Measurements from ENCODE around the gene RPAP3.
"Not testable (repeated sequence)": the region's sequence is repeated elsewhere in the genome, so short reads cannot be mapped to it uniquely, and the experiment has no call there.

Gene RPAP3

GRCh38 chr12:47686645-47687240 is 19.1 kb downstream of the RPAP3 start:
- Histone ChIP-seq H3K27ac (no peak overlapping the region), H3K79me2 (ENCODE audit: insufficient read depth, low read depth) (no peaks in the 10 kb centered on the region), H3K4me2 (no peak overlapping the region), H3K9ac (no peak overlapping the region), H4K20me1 (ENCODE audit: insufficient read depth) (peaks cover 5% of the 10 kb centered on the region; the same call in 1 of the 2 replicates), H3K4me1 (ENCODE audit: low read depth, poor library complexity, severe bottlenecking) (no peaks in the 10 kb centered on the region), H2AFZ (ENCODE audit: low read depth) (no peak overlapping the region), H3K36me3 (ENCODE audit: insufficient read depth) (peaks cover 4% of the 10 kb centered on the region; the same call in 1 of the 2 replicates), H3K27me3 (ENCODE audit: insufficient read depth, low read depth) (no peaks in the 10 kb centered on the region), H3K4me3 (IDR thresholded peaks at IDR 0.05; ENCODE audit: insufficient read depth, low read depth, low read length) (no peak overlapping the region)
- TF ChIP-seq CTCF (conservative IDR thresholded peaks at IDR 0.05; ENCODE audit: low read depth, low read length): peak; percentile 64; the same call in 1 of the 2 replicates

GRCh38 chr12:47679785-47680184 is 26.0 kb downstream of the RPAP3 start:
- H4K20me1 ChIP-seq (ENCODE audit: insufficient read depth): no peaks in the 10 kb centered on the region
- H3K79me2 ChIP-seq (ENCODE audit: insufficient read depth, low read depth): no peaks in the 10 kb centered on the region
- peaks cover 4% of the 10 kb centered on the region for H3K4me1 ChIP-seq (ENCODE audit: low read depth, poor library complexity, severe bottlenecking)
- H3K4me2 ChIP-seq: no peak overlapping the region
- no peaks in the 10 kb centered on the region for H3K27me3 ChIP-seq (ENCODE audit: insufficient read depth, low read depth)
- H2AFZ ChIP-seq (ENCODE audit: low read depth): no peak overlapping the region
- no peak overlapping the region for H3K27ac ChIP-seq
- no peaks in the 10 kb centered on the region; the same call in none of the 2 replicates for H3K36me3 ChIP-seq (ENCODE audit: insufficient read depth)
- no peak overlapping the region for H3K4me3 ChIP-seq (IDR thresholded peaks at IDR 0.05; ENCODE audit: insufficient read depth, low read depth, low read length)
- H3K9ac ChIP-seq: no peak overlapping the region
- no peak for TF ChIP-seq CTCF (conservative IDR thresholded peaks at IDR 0.05; ENCODE audit: low read depth, low read length)

- no peak overlapping the region for H3K27ac ChIP-seq
- H4K20me1 ChIP-seq (ENCODE audit: insufficient read depth): no peaks in the 10 kb centered on the region
- H3K4me3 ChIP-seq (IDR thresholded peaks at IDR 0.05; ENCODE audit: insufficient read depth, low read depth, low read length): no peak overlapping the region
- H2AFZ ChIP-seq (ENCODE audit: low read depth): no peak overlapping the region
- H3K27me3 ChIP-seq (ENCODE audit: insufficient read depth, low read depth): no peaks in the 10 kb centered on the region
- peaks cover 13% of the 10 kb centered on the region for H3K4me1 ChIP-seq (ENCODE audit: low read depth, poor library complexity, severe bottlenecking)
- H3K79me2 ChIP-seq (ENCODE audit: insufficient read depth, low read depth): no peaks in the 10 kb centered on the region
- TF ChIP-seq CTCF (conservative IDR thresholded peaks at IDR 0.05; ENCODE audit: low read depth, low read length): no peak
- H3K4me2 ChIP-seq: no peak overlapping the region
- no peak overlapping the region for H3K9ac ChIP-seq
- peaks cover 6% of the 10 kb centered on the region for H3K36me3 ChIP-seq (ENCODE audit: insufficient read depth)
These were observed 33.8 kb downstream of the RPAP3 start for GRCh38 chr12:47672068-47672467.

GRCh38 chr12:47667935-47668334 is 37.9 kb downstream of the RPAP3 start:
- not testable (repeated sequence) for H3K79me2 ChIP-seq (ENCODE audit: insufficient read depth, low read depth); H3K27ac ChIP-seq; H3K36me3 ChIP-seq (ENCODE audit: insufficient read depth); H3K4me2 ChIP-seq; H3K27me3 ChIP-seq (ENCODE audit: insufficient read depth, low read depth); H3K4me3 ChIP-seq (IDR thresholded peaks at IDR 0.05; ENCODE audit: insufficient read depth, low read depth, low read length); H3K9ac ChIP-seq; H3K4me1 ChIP-seq (ENCODE audit: low read depth, poor library complexity, severe bottlenecking); H4K20me1 ChIP-seq (ENCODE audit: insufficient read depth); H2AFZ ChIP-seq (ENCODE audit: low read depth)

- H3K4me2 ChIP-seq: no peak overlapping the region
- H3K4me1 ChIP-seq (ENCODE audit: low read depth, poor library complexity, severe bottlenecking): peaks cover 13% of the 10 kb centered on the region
- H4K20me1 ChIP-seq (ENCODE audit: insufficient read depth): no peaks in the 10 kb centered on the region
- no peak overlapping the region; the same call in 1 of the 2 replicates for H3K27ac ChIP-seq
- no peaks in the 10 kb centered on the region for H3K27me3 ChIP-seq (ENCODE audit: insufficient read depth, low read depth)
- no peak overlapping the region for H2AFZ ChIP-seq (ENCODE audit: low read depth)
- H3K4me3 ChIP-seq (IDR thresholded peaks at IDR 0.05; ENCODE audit: insufficient read depth, low read depth, low read length): no peak overlapping the region
- no peaks in the 10 kb centered on the region for H3K79me2 ChIP-seq (ENCODE audit: insufficient read depth, low read depth)
- H3K36me3 ChIP-seq (ENCODE audit: insufficient read depth): no peaks in the 10 kb centered on the region
- TF ChIP-seq CTCF (conservative IDR thresholded peaks at IDR 0.05; ENCODE audit: low read depth, low read length): no peak
- no peak overlapping the region for H3K9ac ChIP-seq
These were observed 53.2 kb downstream of the RPAP3 start for GRCh38 chr12:47652521-47653234.
